Embryonic facial prominence (tissue), 1 donor: ENCODE data around the gene OGA.

ENCODE experiments used
- DNase-seq: peaks from one replicate; pipeline ENCODE4 v3.0.0-alpha.2; 2016; ENCODE audit errors: extremely low spot score

Gene OGA

GRCh38 chr10:101759309-101760247 lies 58.7 kb downstream of the OGA start:
- DNase-seq = no peak

GRCh38 chr10:101758858-101759257 lies 59.4 kb downstream of the OGA start:
- no peak for DNase-seq

- peak; percentile 2 for DNase-seq
These were observed 66.0 kb downstream of the OGA start for GRCh38 chr10:101752241-101752640.

- DNase-seq = no peak
These were observed 68.9 kb downstream of the OGA start for GRCh38 chr10:101749047-101750016.

- no peak for DNase-seq
These were observed 69.7 kb downstream of the OGA start for GRCh38 chr10:101748496-101748895.

- no peak for DNase-seq
These were observed 73.1 kb downstream of the OGA start for GRCh38 chr10:101745074-101745696.

GRCh38 chr10:101744267-101744666 lies 74.0 kb downstream of the OGA start:
- no peak for DNase-seq

- DNase-seq = no peak
These were observed 76.3 kb downstream of the OGA start for GRCh38 chr10:101741938-101742337.

- no peak for DNase-seq
These were observed 81.6 kb downstream of the OGA start for GRCh38 chr10:101736666-101737065.
